Left lung (tissue), 10 donors: ENCODE measurements around the gene PKN1. TPM values are rescaled to one million over a fixed set of nuclear protein-coding genes. Genes with fewer than 3 reads are reported as not detected.
A peak's percentile ranks its signal among the peaks of the same experiment; 100 is the strongest.
"Not testable (repeated sequence)": the region's sequence is repeated elsewhere in the genome, so short reads cannot be mapped to it uniquely, and the experiment has no call there.

Experiments used
- ATAC-seq: fragments of 200-7000 bp; cut with Tn5 transposase; one replicate; pipeline ENCODE4 v1.9.1; 2020; ENCODE audit warnings: moderate library complexity
- DNase-seq, 4 donors: peaks; one replicate each; pipeline ENCODE4 v3.0.0-alpha.2; 2013 to 2020
- H3K27ac ChIP-seq, 2 donors: fragments of 200-600 bp; sonication (generic) in 1 of 2; one replicate each; pipeline versions ENCODE4 v1.5.0 to v1.8.0; 2020 to 2021
- H3K27me3 ChIP-seq, 2 donors: fragments of 200-600 bp; sonication (generic) in 1 of 2; one replicate each; pipeline versions ENCODE4 v1.5.0 to v1.8.0; 2020 to 2021
- H3K36me3 ChIP-seq, 2 donors: fragments of 200-600 bp; sonication (generic) in 1 of 2; one replicate each; pipeline versions ENCODE4 v1.5.0 to v1.8.0; 2020 to 2021
- H3K4me1 ChIP-seq, 2 donors: fragments of 200-600 bp; one replicate each; pipeline ENCODE4 v1.8.0; 2021
- H3K4me3 ChIP-seq, 2 donors: fragments of 200-600 bp; sonication (generic) in 1 of 2; one replicate each; pipeline versions ENCODE4 v1.5.0 to v1.8.0; 2020 to 2021; ENCODE audit warnings: mild to moderate bottlenecking in 1 of 2
- H3K9me3 ChIP-seq, 2 donors: fragments of 200-600 bp; sonication (generic) in 1 of 2; one replicate each; pipeline versions ENCODE4 v1.5.0 to v1.8.0; 2020 to 2021
- intact Hi-C, 2 donors: fragments of 100-400 bp; cut with DNase I; formaldehyde crosslinking; loops; one replicate each; pipeline versions ENCODE4 v1.11.2 to v1.14.2; 2022
- polyA plus RNA-seq, 6 donors: library from polyadenylated mRNA; unstranded; fragments of 120-200 nt; gene quantifications; one replicate each; pipeline ENCODE4 v1.2.1, GENCODE V29; 2013; ENCODE audit not compliant: insufficient read length in 6 of 6
- total RNA-seq, 2 donors: library from RNA; stranded (reverse); fragmentation: NEBNext Ultra II Directional; extraction: Animal tissue kit (Norgen Biotek cat#: 25700); gene quantifications; one replicate each; pipeline ENCODE4 v1.2.1, GENCODE V29; 2021
- TF ChIP-seq, protein P1 (sequence below), 2 donors: fragments of 200-600 bp; sonication (generic) in 1 of 2; IDR thresholded peaks; one replicate each; pipeline versions ENCODE4 v1.5.0 to v1.8.0; 2021; ENCODE audit warnings: antibody characterized with exemption in 2 of 2
- donor health status: DM: no; HTN: yes; CAD: no.
- donor health status: DM: no; HTN: no; CAD: no.

PKN1 gene
- total and polyA plus RNA-seq, 8 donors: 91.9 to 190 (median 101) TPM

DNA sequence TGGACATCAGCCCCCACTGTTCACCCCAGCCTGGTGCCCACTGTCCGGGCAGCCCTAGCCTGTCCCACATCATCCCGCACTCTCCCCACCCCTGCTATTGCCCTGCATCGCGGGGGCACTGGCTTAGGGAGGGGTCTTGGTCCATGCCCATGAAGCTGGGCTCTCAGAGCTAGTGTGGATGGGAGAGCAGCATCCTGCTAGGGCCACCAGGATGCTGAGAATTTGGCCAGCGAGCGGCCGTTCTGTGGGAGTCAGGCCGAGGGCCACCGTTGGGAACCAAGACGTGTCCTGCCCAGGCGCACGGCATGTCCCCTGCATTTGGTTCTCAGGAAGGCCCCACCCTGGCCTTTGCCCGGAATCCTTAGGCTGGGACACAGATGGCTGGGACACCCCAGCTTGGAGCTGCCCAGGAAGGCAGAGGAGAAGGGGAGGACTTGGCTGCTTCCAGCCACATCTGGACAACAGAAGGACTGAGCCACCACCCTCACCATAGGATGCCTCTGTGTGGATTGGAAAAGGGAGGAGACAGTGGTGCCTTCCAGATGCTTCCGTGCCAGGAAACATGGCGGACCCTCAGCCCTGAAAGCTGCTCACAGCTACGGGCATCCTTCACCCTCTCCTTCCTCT is 37.3 kb upstream of the PKN1 start:
- intact Hi-C loops: no loop called here
- peak; percentile 7 for ATAC-seq

DNA sequence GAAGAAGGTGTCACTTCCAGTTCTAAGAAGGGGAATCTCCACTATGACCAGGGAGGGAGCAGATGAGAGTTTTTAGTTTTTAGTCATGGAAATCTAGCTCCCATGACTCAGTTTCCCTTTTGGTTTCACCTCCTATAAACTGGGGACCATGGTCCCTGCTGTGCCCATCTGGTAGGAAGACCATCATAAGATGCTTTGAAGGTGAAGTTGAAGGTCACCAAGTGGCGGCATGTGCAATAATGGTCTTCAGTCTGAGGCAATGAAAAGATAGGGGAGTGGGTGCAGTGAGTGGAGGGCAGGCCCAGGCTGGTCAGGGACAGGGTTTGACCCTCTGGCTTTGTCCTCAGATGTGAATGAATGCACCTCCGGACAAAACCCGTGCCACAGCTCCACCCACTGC is 36.4 kb upstream of the PKN1 start:
- H3K4me1 ChIP-seq, intact Hi-C loops, H3K27me3 ChIP-seq, ATAC-seq, H3K4me3 ChIP-seq, DNase-seq, H3K9me3 ChIP-seq, H3K27ac ChIP-seq: not testable (repeated sequence)
- peaks cover 0 to 96% of the 10 kb centered on the region in 2 donors for H3K36me3 ChIP-seq

More for the DNA sequence above, 37.3 kb upstream of the PKN1 start:
- DNase-seq: peak in 1 of 4 donors; percentile 61
- no peak overlapping the region for H3K4me3 ChIP-seq
- peaks cover 0 to 3% of the 10 kb centered on the region in 2 donors for H3K4me1 ChIP-seq
- TF ChIP-seq, protein P1, sequence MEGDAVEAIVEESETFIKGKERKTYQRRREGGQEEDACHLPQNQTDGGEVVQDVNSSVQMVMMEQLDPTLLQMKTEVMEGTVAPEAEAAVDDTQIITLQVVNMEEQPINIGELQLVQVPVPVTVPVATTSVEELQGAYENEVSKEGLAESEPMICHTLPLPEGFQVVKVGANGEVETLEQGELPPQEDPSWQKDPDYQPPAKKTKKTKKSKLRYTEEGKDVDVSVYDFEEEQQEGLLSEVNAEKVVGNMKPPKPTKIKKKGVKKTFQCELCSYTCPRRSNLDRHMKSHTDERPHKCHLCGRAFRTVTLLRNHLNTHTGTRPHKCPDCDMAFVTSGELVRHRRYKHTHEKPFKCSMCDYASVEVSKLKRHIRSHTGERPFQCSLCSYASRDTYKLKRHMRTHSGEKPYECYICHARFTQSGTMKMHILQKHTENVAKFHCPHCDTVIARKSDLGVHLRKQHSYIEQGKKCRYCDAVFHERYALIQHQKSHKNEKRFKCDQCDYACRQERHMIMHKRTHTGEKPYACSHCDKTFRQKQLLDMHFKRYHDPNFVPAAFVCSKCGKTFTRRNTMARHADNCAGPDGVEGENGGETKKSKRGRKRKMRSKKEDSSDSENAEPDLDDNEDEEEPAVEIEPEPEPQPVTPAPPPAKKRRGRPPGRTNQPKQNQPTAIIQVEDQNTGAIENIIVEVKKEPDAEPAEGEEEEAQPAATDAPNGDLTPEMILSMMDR (IDR thresholded peaks at IDR 0.05): no peak
- H3K27ac ChIP-seq: no peak overlapping the region
- peaks cover 0 to 96% of the 10 kb centered on the region in 2 donors for H3K36me3 ChIP-seq
- H3K27me3 ChIP-seq: no peaks in the 10 kb centered on the region
- H3K9me3 ChIP-seq: no peaks in the 10 kb centered on the region

DNA sequence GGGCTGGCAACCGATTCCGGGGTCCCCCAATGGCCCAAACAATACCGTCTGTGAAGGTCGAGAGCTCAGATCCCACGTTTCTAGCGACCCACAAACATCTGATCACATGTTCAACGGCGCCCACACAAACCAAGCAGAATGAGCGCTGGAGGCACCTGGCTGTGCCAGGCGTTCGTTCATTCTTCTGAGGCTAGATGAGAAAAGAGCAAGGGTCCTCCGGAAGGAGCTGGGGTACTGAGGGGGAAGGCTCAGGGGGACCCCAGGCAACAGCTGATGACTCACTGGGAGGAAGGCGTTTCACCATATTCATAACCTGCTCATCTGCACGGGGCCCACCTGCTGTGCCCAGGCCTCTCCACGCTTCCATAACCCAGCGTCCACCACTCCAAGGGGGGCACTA is 35.9 kb upstream of the PKN1 start:
- DNase-seq, ATAC-seq, H3K27me3 ChIP-seq, H3K27ac ChIP-seq, intact Hi-C loops, H3K4me3 ChIP-seq, H3K9me3 ChIP-seq: not testable (repeated sequence)
- Histone ChIP-seq H3K36me3 (peaks cover 0 to 96% of the 10 kb centered on the region in 2 donors), H3K4me1 (peaks cover 0 to 12% of the 10 kb centered on the region in 2 donors)

DNA sequence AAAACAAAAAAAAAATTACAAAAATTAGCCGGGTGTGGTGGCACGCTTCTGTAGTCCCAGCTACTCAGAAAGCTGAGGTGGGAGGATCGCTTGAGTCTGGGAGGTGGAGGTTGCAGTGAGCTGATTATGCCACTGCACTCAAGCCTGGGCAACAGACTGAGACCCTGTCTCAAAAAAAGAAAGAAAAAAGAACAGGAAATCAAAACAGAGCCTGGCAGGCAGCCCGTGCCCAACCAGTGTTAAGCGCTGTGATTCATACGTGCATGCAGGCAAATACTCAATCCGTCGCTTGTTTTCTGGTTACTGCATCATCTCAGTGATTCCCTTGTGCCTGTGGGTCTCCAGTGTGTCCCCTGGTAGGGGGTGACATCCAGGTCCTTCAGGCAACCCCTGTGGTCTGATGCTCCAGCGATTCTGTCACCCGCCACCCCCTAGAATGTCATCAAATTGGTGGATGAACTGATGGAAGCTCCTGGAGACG is 32.1 kb upstream of the PKN1 start:
- Histone ChIP-seq H3K27me3 (no peaks in the 10 kb centered on the region), H3K4me3 (no peak overlapping the region), H3K36me3 (peaks cover 0 to 96% of the 10 kb centered on the region in 2 donors), H3K27ac (peak overlapping the region in 1 of 2 donors; percentile 66), H3K9me3 (no peaks in the 10 kb centered on the region), H3K4me1 (peaks cover 0 to 26% of the 10 kb centered on the region in 2 donors)
- TF ChIP-seq, protein P1 (IDR thresholded peaks at IDR 0.05): no peak
- no peak for ATAC-seq
- intact Hi-C loops: no loop called here
- no peak for DNase-seq

DNA sequence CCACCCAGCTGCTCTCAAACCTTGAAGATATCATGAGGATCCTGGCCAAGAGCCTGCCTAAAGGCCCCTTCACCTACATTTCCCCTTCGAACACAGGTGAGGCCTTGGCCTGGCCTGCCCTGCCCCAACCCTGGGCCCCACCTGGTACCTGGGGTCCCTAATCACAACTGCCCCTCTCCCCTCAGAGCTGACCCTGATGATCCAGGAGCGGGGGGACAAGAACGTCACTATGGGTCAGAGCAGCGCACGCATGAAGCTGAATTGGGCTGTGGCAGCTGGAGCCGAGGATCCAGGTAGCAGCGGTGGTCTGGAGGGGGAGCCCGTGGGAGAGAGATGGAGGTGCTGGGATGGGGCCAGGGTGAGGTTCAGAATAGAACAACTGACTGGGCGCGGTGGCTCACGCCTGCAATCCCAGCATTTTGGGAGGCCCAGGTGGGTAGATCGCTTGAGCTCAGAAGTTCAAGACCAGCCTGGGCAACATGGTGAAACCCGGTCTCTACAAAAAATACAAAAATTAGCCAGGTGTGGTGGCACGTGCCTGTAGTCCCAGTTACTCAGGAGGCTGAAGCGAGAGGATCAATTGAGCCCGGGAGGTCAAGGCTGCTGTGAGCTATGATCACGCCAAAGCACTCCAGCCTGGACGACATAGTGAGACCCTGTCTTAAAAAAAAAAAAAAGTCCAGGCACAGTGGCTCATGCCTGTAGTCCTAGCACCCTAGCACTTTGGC is 31.5 kb upstream of the PKN1 start:
- H3K9me3 ChIP-seq: no peaks in the 10 kb centered on the region
- TF ChIP-seq, protein P1 (IDR thresholded peaks at IDR 0.05): no peak
- peaks cover 0 to 96% of the 10 kb centered on the region in 2 donors for H3K36me3 ChIP-seq
- no peak for DNase-seq
- peaks cover 4 to 31% of the 10 kb centered on the region in 2 donors for H3K4me1 ChIP-seq
- peak overlapping the region in 1 of 2 donors; percentile 66 for H3K27ac ChIP-seq
- intact Hi-C loops: no loop called here
- H3K27me3 ChIP-seq: no peaks in the 10 kb centered on the region
- no peak for ATAC-seq
- H3K4me3 ChIP-seq: no peak overlapping the region
